ENCODE measurements around the gene ANKRD42.
A peak's percentile ranks its signal among the peaks of the same experiment; 100 is the strongest.

ANKRD42 gene

DNA sequence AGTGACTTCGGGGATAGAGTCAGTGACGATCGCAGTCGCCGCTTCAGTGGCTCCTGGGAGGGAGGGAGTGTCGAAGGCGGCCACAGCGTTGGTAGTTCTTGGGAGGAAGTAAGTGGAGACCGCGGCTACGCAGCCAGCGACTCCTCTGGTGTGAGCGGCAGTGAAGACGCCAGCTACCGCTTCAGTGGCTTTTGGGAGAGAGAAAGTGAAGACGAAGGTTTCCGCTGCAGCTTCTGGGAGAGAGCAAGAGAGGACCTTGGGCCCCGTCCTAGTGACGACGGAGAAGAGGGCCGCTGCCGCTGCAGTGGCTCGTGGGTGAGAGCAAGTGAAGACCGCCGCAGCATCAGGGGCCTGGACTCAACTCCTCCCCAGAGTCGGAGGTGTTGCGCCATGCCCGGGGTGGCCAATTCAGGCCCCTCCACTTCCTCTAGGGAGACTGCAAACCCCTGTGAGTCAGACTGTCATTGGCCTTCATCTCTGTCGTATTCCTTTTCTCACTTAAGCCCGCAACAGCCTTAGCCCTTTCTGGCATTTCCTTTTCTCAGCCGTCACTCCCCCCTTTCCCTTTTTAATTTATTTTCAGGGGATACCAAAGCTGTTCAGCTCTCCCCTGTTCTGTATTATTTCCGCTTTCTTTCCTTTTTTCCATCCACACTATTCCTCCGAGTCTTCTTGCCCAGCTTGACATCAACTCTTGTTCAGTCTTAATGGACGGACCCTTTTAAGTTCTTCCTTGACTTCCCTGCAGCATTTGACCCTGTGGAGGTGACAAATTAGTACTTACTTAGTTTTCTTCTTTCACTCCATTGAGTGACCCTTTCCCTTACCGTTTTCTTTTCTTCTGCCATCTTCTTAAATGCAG lies 1.0 kb downstream of the ANKRD42 start (continued):
- TF ChIP-seq ZFP69B (tag by site-specific recombination; IDR thresholded peaks at IDR 0.05) (peak; percentile 87), MEIS1 (CRISPR knock-in tag; IDR thresholded peaks at IDR 0.05; ENCODE audit: borderline replicate concordance) (no peak), ZNF501 (tag by site-specific recombination; IDR thresholded peaks at IDR 0.05) (peak; percentile 27; the same call in 1 of the 2 replicates), ZBTB1 (tag by site-specific recombination; IDR thresholded peaks at IDR 0.05) (no peak), ZNF610 (tag by site-specific recombination; IDR thresholded peaks at IDR 0.05; ENCODE audit: borderline replicate concordance) (0 out of 2 replicates have a peak, but pooled peaks have one; percentile 41), ZNF302 (tag by site-specific recombination; IDR thresholded peaks at IDR 0.05; ENCODE audit: low read depth) (no peak), ZNF777 (tag by site-specific recombination; IDR thresholded peaks at IDR 0.05; ENCODE audit: borderline replicate concordance) (no peak), ZNF24 (tag by site-specific recombination; IDR thresholded peaks at IDR 0.05) (no peak), ZNF184 (tag by site-specific recombination; IDR thresholded peaks at IDR 0.05) (no peak), ZSCAN30 (tag by site-specific recombination; IDR thresholded peaks at IDR 0.05) (0 out of 2 replicates have a peak, but pooled peaks have one; percentile 16), ZBTB48 (tag by site-specific recombination; IDR thresholded peaks at IDR 0.05) (0 out of 2 replicates have a peak, but pooled peaks have one; percentile 20), ZNF600 (tag by site-specific recombination; IDR thresholded peaks at IDR 0.05) (peak; percentile 40; the same call in 1 of the 2 replicates), ZNF341 (tag by site-specific recombination; IDR thresholded peaks at IDR 0.05; ENCODE audit: low read depth) (peak; percentile 87), ZNF654 (tag by site-specific recombination; IDR thresholded peaks at IDR 0.05; ENCODE audit: low read depth) (no peak), ZNF335 (tag by site-specific recombination; conservative IDR thresholded peaks at IDR 0.05) (peak; percentile 85)
- TF ChIP-seq, protein P1, sequence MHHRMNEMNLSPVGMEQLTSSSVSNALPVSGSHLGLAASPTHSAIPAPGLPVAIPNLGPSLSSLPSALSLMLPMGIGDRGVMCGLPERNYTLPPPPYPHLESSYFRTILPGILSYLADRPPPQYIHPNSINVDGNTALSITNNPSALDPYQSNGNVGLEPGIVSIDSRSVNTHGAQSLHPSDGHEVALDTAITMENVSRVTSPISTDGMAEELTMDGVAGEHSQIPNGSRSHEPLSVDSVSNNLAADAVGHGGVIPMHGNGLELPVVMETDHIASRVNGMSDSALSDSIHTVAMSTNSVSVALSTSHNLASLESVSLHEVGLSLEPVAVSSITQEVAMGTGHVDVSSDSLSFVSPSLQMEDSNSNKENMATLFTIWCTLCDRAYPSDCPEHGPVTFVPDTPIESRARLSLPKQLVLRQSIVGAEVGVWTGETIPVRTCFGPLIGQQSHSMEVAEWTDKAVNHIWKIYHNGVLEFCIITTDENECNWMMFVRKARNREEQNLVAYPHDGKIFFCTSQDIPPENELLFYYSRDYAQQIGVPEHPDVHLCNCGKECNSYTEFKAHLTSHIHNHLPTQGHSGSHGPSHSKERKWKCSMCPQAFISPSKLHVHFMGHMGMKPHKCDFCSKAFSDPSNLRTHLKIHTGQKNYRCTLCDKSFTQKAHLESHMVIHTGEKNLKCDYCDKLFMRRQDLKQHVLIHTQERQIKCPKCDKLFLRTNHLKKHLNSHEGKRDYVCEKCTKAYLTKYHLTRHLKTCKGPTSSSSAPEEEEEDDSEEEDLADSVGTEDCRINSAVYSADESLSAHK (tag by site-specific recombination; IDR thresholded peaks at IDR 0.05): no peak
- TF ChIP-seq, protein P2, sequence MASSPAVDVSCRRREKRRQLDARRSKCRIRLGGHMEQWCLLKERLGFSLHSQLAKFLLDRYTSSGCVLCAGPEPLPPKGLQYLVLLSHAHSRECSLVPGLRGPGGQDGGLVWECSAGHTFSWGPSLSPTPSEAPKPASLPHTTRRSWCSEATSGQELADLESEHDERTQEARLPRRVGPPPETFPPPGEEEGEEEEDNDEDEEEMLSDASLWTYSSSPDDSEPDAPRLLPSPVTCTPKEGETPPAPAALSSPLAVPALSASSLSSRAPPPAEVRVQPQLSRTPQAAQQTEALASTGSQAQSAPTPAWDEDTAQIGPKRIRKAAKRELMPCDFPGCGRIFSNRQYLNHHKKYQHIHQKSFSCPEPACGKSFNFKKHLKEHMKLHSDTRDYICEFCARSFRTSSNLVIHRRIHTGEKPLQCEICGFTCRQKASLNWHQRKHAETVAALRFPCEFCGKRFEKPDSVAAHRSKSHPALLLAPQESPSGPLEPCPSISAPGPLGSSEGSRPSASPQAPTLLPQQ (tag by site-specific recombination; IDR thresholded peaks at IDR 0.05): peak; percentile 84
- TF ChIP-seq, protein P3, sequence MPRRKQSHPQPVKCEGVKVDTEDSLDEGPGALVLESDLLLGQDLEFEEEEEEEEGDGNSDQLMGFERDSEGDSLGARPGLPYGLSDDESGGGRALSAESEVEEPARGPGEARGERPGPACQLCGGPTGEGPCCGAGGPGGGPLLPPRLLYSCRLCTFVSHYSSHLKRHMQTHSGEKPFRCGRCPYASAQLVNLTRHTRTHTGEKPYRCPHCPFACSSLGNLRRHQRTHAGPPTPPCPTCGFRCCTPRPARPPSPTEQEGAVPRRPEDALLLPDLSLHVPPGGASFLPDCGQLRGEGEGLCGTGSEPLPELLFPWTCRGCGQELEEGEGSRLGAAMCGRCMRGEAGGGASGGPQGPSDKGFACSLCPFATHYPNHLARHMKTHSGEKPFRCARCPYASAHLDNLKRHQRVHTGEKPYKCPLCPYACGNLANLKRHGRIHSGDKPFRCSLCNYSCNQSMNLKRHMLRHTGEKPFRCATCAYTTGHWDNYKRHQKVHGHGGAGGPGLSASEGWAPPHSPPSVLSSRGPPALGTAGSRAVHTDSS (tag by site-specific recombination; IDR thresholded peaks at IDR 0.05): peak; percentile 66
- TF ChIP-seq, protein P4, sequence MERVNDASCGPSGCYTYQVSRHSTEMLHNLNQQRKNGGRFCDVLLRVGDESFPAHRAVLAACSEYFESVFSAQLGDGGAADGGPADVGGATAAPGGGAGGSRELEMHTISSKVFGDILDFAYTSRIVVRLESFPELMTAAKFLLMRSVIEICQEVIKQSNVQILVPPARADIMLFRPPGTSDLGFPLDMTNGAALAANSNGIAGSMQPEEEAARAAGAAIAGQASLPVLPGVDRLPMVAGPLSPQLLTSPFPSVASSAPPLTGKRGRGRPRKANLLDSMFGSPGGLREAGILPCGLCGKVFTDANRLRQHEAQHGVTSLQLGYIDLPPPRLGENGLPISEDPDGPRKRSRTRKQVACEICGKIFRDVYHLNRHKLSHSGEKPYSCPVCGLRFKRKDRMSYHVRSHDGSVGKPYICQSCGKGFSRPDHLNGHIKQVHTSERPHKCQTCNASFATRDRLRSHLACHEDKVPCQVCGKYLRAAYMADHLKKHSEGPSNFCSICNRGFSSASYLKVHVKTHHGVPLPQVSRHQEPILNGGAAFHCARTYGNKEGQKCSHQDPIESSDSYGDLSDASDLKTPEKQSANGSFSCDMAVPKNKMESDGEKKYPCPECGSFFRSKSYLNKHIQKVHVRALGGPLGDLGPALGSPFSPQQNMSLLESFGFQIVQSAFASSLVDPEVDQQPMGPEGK (tag by site-specific recombination; IDR thresholded peaks at IDR 0.05): peak; percentile 68
- TF ChIP-seq, protein P5, sequence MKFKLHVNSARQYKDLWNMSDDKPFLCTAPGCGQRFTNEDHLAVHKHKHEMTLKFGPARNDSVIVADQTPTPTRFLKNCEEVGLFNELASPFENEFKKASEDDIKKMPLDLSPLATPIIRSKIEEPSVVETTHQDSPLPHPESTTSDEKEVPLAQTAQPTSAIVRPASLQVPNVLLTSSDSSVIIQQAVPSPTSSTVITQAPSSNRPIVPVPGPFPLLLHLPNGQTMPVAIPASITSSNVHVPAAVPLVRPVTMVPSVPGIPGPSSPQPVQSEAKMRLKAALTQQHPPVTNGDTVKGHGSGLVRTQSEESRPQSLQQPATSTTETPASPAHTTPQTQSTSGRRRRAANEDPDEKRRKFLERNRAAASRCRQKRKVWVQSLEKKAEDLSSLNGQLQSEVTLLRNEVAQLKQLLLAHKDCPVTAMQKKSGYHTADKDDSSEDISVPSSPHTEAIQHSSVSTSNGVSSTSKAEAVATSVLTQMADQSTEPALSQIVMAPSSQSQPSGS (tag by site-specific recombination; IDR thresholded peaks at IDR 0.05; ENCODE audit: low read depth): no peak
- TF ChIP-seq, protein P6, sequence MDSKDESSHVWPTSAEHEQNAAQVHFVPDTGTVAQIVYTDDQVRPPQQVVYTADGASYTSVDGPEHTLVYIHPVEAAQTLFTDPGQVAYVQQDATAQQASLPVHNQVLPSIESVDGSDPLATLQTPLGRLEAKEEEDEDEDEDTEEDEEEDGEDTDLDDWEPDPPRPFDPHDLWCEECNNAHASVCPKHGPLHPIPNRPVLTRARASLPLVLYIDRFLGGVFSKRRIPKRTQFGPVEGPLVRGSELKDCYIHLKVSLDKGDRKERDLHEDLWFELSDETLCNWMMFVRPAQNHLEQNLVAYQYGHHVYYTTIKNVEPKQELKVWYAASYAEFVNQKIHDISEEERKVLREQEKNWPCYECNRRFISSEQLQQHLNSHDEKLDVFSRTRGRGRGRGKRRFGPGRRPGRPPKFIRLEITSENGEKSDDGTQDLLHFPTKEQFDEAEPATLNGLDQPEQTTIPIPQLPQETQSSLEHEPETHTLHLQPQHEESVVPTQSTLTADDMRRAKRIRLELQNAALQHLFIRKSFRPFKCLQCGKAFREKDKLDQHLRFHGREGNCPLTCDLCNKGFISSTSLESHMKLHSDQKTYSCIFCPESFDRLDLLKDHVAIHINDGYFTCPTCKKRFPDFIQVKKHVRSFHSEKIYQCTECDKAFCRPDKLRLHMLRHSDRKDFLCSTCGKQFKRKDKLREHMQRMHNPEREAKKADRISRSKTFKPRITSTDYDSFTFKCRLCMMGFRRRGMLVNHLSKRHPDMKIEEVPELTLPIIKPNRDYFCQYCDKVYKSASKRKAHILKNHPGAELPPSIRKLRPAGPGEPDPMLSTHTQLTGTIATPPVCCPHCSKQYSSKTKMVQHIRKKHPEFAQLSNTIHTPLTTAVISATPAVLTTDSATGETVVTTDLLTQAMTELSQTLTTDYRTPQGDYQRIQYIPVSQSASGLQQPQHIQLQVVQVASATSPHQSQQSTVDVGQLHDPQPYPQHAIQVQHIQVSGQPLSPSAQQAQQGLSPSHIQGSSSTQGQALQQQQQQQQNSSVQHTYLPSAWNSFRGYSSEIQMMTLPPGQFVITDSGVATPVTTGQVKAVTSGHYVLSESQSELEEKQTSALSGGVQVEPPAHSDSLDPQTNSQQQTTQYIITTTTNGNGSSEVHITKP (tag by site-specific recombination; IDR thresholded peaks at IDR 0.05): peak; percentile 79
- TF ChIP-seq, protein P7, sequence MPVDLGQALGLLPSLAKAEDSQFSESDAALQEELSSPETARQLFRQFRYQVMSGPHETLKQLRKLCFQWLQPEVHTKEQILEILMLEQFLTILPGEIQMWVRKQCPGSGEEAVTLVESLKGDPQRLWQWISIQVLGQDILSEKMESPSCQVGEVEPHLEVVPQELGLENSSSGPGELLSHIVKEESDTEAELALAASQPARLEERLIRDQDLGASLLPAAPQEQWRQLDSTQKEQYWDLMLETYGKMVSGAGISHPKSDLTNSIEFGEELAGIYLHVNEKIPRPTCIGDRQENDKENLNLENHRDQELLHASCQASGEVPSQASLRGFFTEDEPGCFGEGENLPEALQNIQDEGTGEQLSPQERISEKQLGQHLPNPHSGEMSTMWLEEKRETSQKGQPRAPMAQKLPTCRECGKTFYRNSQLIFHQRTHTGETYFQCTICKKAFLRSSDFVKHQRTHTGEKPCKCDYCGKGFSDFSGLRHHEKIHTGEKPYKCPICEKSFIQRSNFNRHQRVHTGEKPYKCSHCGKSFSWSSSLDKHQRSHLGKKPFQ (tag by site-specific recombination; IDR thresholded peaks at IDR 0.05): peak; percentile 47; the same call in 1 of the 2 replicates
